Measurements from ENCODE around the gene MBOAT2.

The MBOAT2 gene

GRCh38 chr2:9029721-9030120 is 26.2 kb upstream of the MBOAT2 start:
- DNase-seq (ENCODE audit: extremely low spot score) = no peak
- ChIA-PET CTCF (no interaction called here), POLR2A (interaction anchor here (0.5 kb wide), 1 partner anchor 749 kb away, joined by 4 read pairs; no protein-coding TSS in a partner anchor)
- TF ChIP-seq CTCF (IDR thresholded peaks at IDR 0.05; ENCODE audit: control extremely low read depth, extremely low read depth, low read depth, missing control alignments) = no peak

- DNase-seq (ENCODE audit: extremely low spot score) = no peak
- ChIA-PET POLR2A (no interaction called here), CTCF (interaction anchor here (0.8 kb wide), 1 partner anchor 10 kb away, joined by 3 read pairs; no protein-coding TSS in a partner anchor)
- no peak for TF ChIP-seq CTCF (IDR thresholded peaks at IDR 0.05; ENCODE audit: control extremely low read depth, extremely low read depth, low read depth, missing control alignments)
Observed at GRCh38 chr2:9027884-9028283, 24.4 kb upstream of the MBOAT2 start.

DNA sequence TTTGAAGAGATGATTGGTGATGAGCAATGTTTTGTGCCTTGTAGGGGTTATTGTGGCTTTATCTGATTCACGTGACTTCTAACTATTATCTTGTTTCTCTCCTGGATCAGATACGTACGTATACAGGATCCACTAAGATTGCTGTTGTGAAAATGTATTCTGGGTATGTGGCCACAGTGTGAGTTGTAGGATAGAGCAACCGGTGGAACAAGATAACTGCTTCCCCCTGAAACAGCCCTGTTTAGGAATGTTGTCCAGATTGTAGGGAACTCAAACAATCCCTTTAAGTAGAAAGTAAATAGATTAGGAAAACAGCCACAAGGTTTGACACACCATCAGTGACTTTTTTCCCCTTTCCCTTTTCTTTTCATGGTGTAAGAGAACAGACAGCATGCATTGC is 22.3 kb upstream of the MBOAT2 start:
- DNase-seq (ENCODE audit: extremely low spot score) = no peak
- TF ChIP-seq CTCF (IDR thresholded peaks at IDR 0.05; ENCODE audit: control extremely low read depth, extremely low read depth, low read depth, missing control alignments) = no peak
- POLR2A ChIA-PET = no interaction called here
- CTCF ChIA-PET = no interaction called here

GRCh38 chr2:9024575-9024974 is 21.1 kb upstream of the MBOAT2 start:
- TF ChIP-seq CTCF (IDR thresholded peaks at IDR 0.05; ENCODE audit: control extremely low read depth, extremely low read depth, low read depth, missing control alignments) = no peak
- POLR2A ChIA-PET = no interaction called here

GRCh38 chr2:9021563-9022211 is 18.2 kb upstream of the MBOAT2 start:
- CTCF ChIA-PET = no interaction called here
- POLR2A ChIA-PET = no interaction called here
- TF ChIP-seq CTCF (IDR thresholded peaks at IDR 0.05; ENCODE audit: control extremely low read depth, extremely low read depth, low read depth, missing control alignments) = no peak
- DNase-seq (ENCODE audit: extremely low spot score) = no peak

More at GRCh38 chr2:9024575-9024974, 21.1 kb upstream of the MBOAT2 start:
- CTCF ChIA-PET = no interaction called here
- DNase-seq (ENCODE audit: extremely low spot score) = no peak

GRCh38 chr2:9020267-9020666 is 16.8 kb upstream of the MBOAT2 start:
- no peak for DNase-seq (ENCODE audit: extremely low spot score)
- no peak for TF ChIP-seq CTCF (IDR thresholded peaks at IDR 0.05; ENCODE audit: control extremely low read depth, extremely low read depth, low read depth, missing control alignments)
- ChIA-PET CTCF (no interaction called here), POLR2A (no interaction called here)

All from GM10248 (cell line).